Ovary (tissue), 9 donors: ENCODE results near the gene DHRS1. TPM values are rescaled to one million over a fixed set of nuclear protein-coding genes. Genes with fewer than 3 reads are reported as not detected.

Source experiments
- DNase-seq, 5 donors: peaks; one replicate each; pipeline ENCODE4 v3.0.0-alpha.2; 2019 to 2020
- H3K27ac ChIP-seq, 2 donors: fragments of 200-600 bp; one replicate each; pipeline versions ENCODE4 v1.5.1 to v1.8.0; 2019 to 2022
- H3K27me3 ChIP-seq: fragments of 200-600 bp; one replicate; pipeline ENCODE4 v1.8.0; 2022
- H3K36me3 ChIP-seq: fragments of 200-600 bp; sonication (generic); one replicate; pipeline ENCODE4 v1.5.1; 2019
- H3K4me1 ChIP-seq: one replicate; pipeline ENCODE4 v1.8.1; 2013; ENCODE audit warnings: mild to moderate bottlenecking, moderate library complexity; ENCODE audit not compliant: insufficient read depth
- H3K4me3 ChIP-seq: fragments of 200-600 bp; sonication (generic); one replicate; pipeline ENCODE4 v1.5.1; 2017
- H3K9me3 ChIP-seq, 2 donors: fragments of 200-600 bp in 1 of 2; sonication (generic) in 1 of 2; one replicate each; pipeline versions ENCODE4 v1.5.1 to v1.8.1; 2013 to 2019; ENCODE audit warnings: mild to moderate bottlenecking in 1 of 2, moderate library complexity in 1 of 2
- EP300 ChIP-seq: sonication (generic); formaldehyde crosslinking; IDR thresholded peaks from one replicate; pipeline ENCODE4 v1.6.1; 2017; ENCODE audit warnings: antibody characterized with exemption
- POLR2A ChIP-seq: fragments of 450-650 bp; IDR thresholded peaks from one replicate; pipeline ENCODE4 v1.6.1; 2017; ENCODE audit warnings: antibody characterized with exemption, mild to moderate bottlenecking, moderate library complexity
- WGBS, 3 donors: extraction: QIAGEN DNeasy Blood & Tissue Kit in 1 of 3; methylation state at CpG; one replicate each; pipeline versions ENCODE4 v1.1.5 to v1.1.7; 2013 to 2017; 5-methylcytosine and 5-hydroxymethylcytosine counted together
- intact Hi-C, 4 donors: fragments of 100-400 bp; cut with DNase I; formaldehyde crosslinking; loops; one replicate each; pipeline versions ENCODE4 v1.11.0 to v1.15.1; 2022 to 2023
- polyA plus RNA-seq, 2 donors: library from polyadenylated mRNA; stranded (reverse); fragments of 200-250 nt in 1 of 2; fragments of 350-450 nt in 1 of 2; fragmentation: Illumina TruSeq in 1 of 2; extraction: RNeasy Lipid Tissue Mini Kit (QIAGEN cat#74804) in 1 of 2; gene quantifications; one replicate each; pipeline ENCODE4 v1.2.3, GENCODE V29; 2013 to 2014
- total RNA-seq, 7 donors: library from RNA; depleted of rRNA in 2 of 7; stranded (reverse); fragments of >200 nt in 2 of 7; fragmentation: NEBNext Ultra II Directional in 3 of 7; extraction: Animal tissue kit (Norgen Biotek cat#: 25700) in 3 of 7; gene quantifications; one replicate each; pipeline versions ENCODE4 v1.1.0 to v1.2.4, GENCODE V29; 2016 to 2023
- TF ChIP-seq, protein P1 (sequence below), 3 donors: fragments of 450-650 bp in 2 of 3; fragments of 200-600 bp in 1 of 3; IDR thresholded peaks; one replicate each; pipeline versions ENCODE4 v1.5.1 to v1.8.0; 2016 to 2022; ENCODE audit warnings: antibody characterized with exemption in 3 of 3, mild to moderate bottlenecking in 1 of 3
- donor health status: DM: no; HTN: no; CAD: no; lungs with moderate emphysema.
- donor health status: DM: no; HTN: no; CAD: no.
- donor health status: Bipolar disorder and iron deficiency.
- donor health status: DM: yes; HTN: yes; CAD: no.
- donor health status: DM: no; HTN: no; CAD: no.
- donor health status: DM: yes; HTN: yes; CAD: no.

Gene DHRS1
- total and polyA plus RNA-seq, 9 donors: 12.8 to 35.6 (median 17.9) TPM

DNA sequence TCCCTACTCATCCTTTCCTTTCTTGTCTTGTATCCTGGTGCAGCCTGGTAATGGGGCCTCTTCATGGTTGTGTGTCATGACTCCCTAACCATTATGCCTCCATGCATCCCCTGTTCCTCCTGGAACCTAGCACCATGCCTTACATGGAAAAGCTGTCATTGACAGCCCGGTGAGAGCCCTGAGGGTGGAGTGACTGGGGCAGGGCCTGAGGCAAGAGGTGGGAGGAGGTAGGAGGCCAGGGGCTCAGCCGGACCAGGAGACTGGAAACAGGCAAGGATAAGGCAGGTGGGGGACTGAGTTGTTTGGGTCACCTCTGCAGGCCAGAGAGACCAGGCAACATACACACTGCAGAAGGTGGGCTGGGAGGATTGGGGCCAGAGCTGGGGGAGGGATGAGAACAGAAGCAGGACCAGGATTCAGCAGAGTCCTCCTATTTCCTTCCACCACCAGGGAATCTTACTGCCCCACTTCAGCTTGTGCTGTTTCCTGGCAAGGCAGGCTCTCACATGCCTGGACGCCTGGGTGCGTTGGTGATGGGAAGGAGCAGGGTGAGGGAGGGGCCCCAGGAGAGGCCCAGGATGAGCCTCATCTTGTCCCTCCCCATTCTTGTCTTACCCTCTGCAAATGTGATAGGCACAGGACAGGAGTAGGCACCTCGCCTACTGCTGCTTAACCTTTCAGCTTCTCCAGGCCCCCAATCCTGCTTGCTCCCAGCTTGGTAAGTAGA lies 10.1 kb upstream of the DHRS1 start, which contains the start of gene LTB4R2:
Gene LTB4R2, plus strand, starts transcription at position 603 of the 727 bp plus-strand sequence. CDS start 525 bp downstream, outside the sequence.
- no peak for DNase-seq
- 69 to 71% (median 70%) methylated on average over 5 of the region's 5 CpGs for WGBS, 3 donors
- Histone ChIP-seq H3K27me3 (no peaks in the 10 kb centered on the region), H3K4me1 (peaks cover 12% of the 10 kb centered on the region), H3K36me3 (no peaks in the 10 kb centered on the region), H3K27ac (peak within 1 kb of the TSS; percentile 9 to 85), H3K9me3 (no peaks in the 10 kb centered on the region), H3K4me3 (peak within 1 kb of the TSS; percentile 40)
- no peak for TF ChIP-seq POLR2A
- TF ChIP-seq, protein P1, sequence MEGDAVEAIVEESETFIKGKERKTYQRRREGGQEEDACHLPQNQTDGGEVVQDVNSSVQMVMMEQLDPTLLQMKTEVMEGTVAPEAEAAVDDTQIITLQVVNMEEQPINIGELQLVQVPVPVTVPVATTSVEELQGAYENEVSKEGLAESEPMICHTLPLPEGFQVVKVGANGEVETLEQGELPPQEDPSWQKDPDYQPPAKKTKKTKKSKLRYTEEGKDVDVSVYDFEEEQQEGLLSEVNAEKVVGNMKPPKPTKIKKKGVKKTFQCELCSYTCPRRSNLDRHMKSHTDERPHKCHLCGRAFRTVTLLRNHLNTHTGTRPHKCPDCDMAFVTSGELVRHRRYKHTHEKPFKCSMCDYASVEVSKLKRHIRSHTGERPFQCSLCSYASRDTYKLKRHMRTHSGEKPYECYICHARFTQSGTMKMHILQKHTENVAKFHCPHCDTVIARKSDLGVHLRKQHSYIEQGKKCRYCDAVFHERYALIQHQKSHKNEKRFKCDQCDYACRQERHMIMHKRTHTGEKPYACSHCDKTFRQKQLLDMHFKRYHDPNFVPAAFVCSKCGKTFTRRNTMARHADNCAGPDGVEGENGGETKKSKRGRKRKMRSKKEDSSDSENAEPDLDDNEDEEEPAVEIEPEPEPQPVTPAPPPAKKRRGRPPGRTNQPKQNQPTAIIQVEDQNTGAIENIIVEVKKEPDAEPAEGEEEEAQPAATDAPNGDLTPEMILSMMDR (IDR thresholded peaks at IDR 0.05): no peak
- no peak for TF ChIP-seq EP300
- intact Hi-C loops: loop anchor here in 2 of 4 donors (5.0 kb wide), 1 partner anchor 67 kb away; the partner anchor contains the start of gene TINF2 (in 2 of the 2)

DNA sequence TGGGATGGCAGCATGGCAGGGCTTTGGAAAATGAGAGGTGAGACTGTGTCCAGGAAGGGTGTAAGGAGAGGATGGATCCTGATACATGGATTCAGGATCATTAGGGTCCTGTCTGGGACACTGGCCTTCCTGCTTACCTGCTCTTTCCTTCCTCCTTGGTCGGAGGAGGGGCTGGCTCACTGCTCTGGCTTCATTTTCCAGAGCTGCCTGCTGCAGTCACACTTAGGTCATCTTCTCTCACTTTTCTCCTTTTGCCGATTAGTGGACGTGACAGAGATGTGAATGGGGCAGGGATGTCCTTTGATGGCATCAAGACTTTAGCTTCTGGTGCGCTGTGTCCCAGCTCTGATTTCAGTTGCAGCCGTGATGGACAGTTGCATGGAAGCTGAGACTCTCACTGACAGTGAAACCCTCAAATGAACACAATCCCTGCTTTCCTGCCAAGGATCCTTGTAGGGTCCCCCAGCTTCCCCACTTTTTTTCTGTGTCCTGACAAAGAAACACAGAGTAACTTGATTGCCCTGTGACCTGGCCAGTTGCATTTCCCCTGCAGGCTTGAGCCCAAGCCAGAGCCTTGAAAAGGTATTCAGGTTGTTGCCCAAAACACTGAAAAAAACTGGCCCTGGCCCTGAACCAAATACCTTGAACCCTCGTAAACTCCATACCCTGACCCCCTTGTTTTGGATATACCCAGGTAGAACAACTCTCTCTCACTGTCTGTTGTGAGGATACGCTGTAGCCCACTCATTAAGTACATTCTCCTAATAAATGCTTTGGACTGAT lies 9.0 kb upstream of the DHRS1 start:
- H3K4me1 ChIP-seq: peaks cover 12% of the 10 kb centered on the region
- intact Hi-C loops: loop anchor here in 1 of 4 donors (5.0 kb wide), 1 partner anchor 66 kb away; the partner anchor contains the start of gene TINF2
- H3K4me3 ChIP-seq: no peak overlapping the region
- H3K27me3 ChIP-seq: no peaks in the 10 kb centered on the region
- no peak overlapping the region for H3K27ac ChIP-seq
- no peaks in the 10 kb centered on the region for H3K36me3 ChIP-seq
- TF ChIP-seq EP300 (no peak), POLR2A (no peak)
- TF ChIP-seq, protein P1 (IDR thresholded peaks at IDR 0.05): no peak
- no peak for DNase-seq
- WGBS, 3 donors: 83 to 85% (median 83%) methylated on average over 7 of the region's 7 CpGs
- no peaks in the 10 kb centered on the region for H3K9me3 ChIP-seq

- H3K36me3 ChIP-seq: no peaks in the 10 kb centered on the region
- H3K4me1 ChIP-seq: peaks cover 12% of the 10 kb centered on the region
- H3K9me3 ChIP-seq: no peaks in the 10 kb centered on the region
- H3K27me3 ChIP-seq: no peaks in the 10 kb centered on the region
- H3K27ac ChIP-seq: no peak within 1 kb of the TSS
- 50 to 59% (median 57%) methylated on average over 6 of the region's 6 CpGs for WGBS, 3 donors
- H3K4me3 ChIP-seq: no peak within 1 kb of the TSS
- intact Hi-C loops: loop anchor here in 1 of 4 donors (5.0 kb wide), 1 partner anchor 65 kb away; the partner anchor contains the start of gene TINF2
- DNase-seq: peak; percentile 47 to 67 (median 62)
- TF ChIP-seq EP300 (no peak), POLR2A (no peak)
- TF ChIP-seq, protein P1 (IDR thresholded peaks at IDR 0.05): peak; percentile 62 to 78 (median 65)
These were observed 8.2 kb upstream of the DHRS1 start, which contains the start of gene CIDEB for GRCh38 chr14:24307575-24308341. Gene CIDEB (minus strand): TSS chr14:24307977. CDS start chr14:24307858, 119 bp downstream.

- Histone ChIP-seq H3K9me3 (no peaks in the 10 kb centered on the region), H3K4me1 (peaks cover 11% of the 10 kb centered on the region), H3K36me3 (no peaks in the 10 kb centered on the region), H3K27ac (no peak overlapping the region), H3K4me3 (no peak overlapping the region), H3K27me3 (no peaks in the 10 kb centered on the region)
- WGBS, 3 donors: 75 to 79% (median 78%) methylated on average over 11 of the region's 11 CpGs
- TF ChIP-seq EP300: no peak
- TF ChIP-seq POLR2A: no peak
- TF ChIP-seq, protein P1 (IDR thresholded peaks at IDR 0.05): no peak
- DNase-seq: no peak
- intact Hi-C loops: loop anchor here in 1 of 4 donors (5.0 kb wide), 1 partner anchor 65 kb away; the partner anchor contains the start of gene TINF2
These were observed 7.6 kb upstream of the DHRS1 start for GRCh38 chr14:24307156-24307574.
